ENCODE results near the gene TIAM2. TPM values are rescaled to one million over a fixed set of nuclear protein-coding genes. Genes with fewer than 3 reads are reported as not detected.

The TIAM2 gene
- total RNA-seq, 4 donors from 2014 or later: 4.2 to 12.7 (median 7.5) TPM

- H3K27ac ChIP-seq: no peak overlapping the region
- 82 to 90% methylated on average over 2 to 3 of the region's 3 CpGs for WGBS, 2 donors (ENCODE audit: low coverage in 1 of 2)
- in situ Hi-C loops (cut with MboI; ENCODE audit: low pct_ligation_motif_present in 1 of 4, low pct_unique_long_range_greater_than_20kb in 1 of 4, low sequenced_read_pairs in 3 of 4) (no loop called here), intact Hi-C loops (cut with DNase I; ENCODE audit: low total_unique reads) (no loop called here)
- no peak overlapping the region for H3K4me3 ChIP-seq
- H3K36me3 ChIP-seq: no peaks in the 10 kb centered on the region
- no peaks in the 10 kb centered on the region for H3K4me1 ChIP-seq
- no peak for DNase-seq
- no peaks in the 10 kb centered on the region for H3K9me3 ChIP-seq
- TF ChIP-seq CTCF (IDR thresholded peaks at IDR 0.05): no peak
- no peak for TF ChIP-seq EP300 (IDR thresholded peaks at IDR 0.05; ENCODE audit: low read depth)
- no peak for TF ChIP-seq POLR2A (IDR thresholded peaks at IDR 0.05)
- no peak for TF ChIP-seq POLR2AphosphoS5 (IDR thresholded peaks at IDR 0.05)
- no peaks in the 10 kb centered on the region for H3K27me3 ChIP-seq
Measured at GRCh38 chr6:155039618-155040017, 44.5 kb downstream of the TIAM2 start.

GRCh38 chr6:155040154-155040553 is 45.0 kb downstream of the TIAM2 start:
- Histone ChIP-seq H3K4me1 (no peaks in the 10 kb centered on the region), H3K4me3 (no peak overlapping the region), H3K27me3 (no peaks in the 10 kb centered on the region), H3K36me3 (no peaks in the 10 kb centered on the region), H3K27ac (no peak overlapping the region), H3K9me3 (no peaks in the 10 kb centered on the region)
- DNase-seq: no peak
- 97 to 100% methylated on average over 1 to 2 of the region's 2 CpGs for WGBS, 2 donors (ENCODE audit: low coverage in 1 of 2)
- intact Hi-C loops (cut with DNase I; ENCODE audit: low total_unique reads): no loop called here
- TF ChIP-seq POLR2AphosphoS5 (IDR thresholded peaks at IDR 0.05) (no peak), POLR2A (IDR thresholded peaks at IDR 0.05) (no peak), CTCF (IDR thresholded peaks at IDR 0.05) (no peak), EP300 (IDR thresholded peaks at IDR 0.05; ENCODE audit: low read depth) (no peak)
- in situ Hi-C loops (cut with MboI; ENCODE audit: low pct_ligation_motif_present in 1 of 4, low pct_unique_long_range_greater_than_20kb in 1 of 4, low sequenced_read_pairs in 3 of 4): no loop called here

- Histone ChIP-seq H3K4me1 (no peaks in the 10 kb centered on the region), H3K27ac (no peak overlapping the region), H3K9me3 (no peaks in the 10 kb centered on the region), H3K36me3 (no peaks in the 10 kb centered on the region), H3K27me3 (no peaks in the 10 kb centered on the region), H3K4me3 (no peak overlapping the region)
- in situ Hi-C loops (cut with MboI; ENCODE audit: low pct_ligation_motif_present in 1 of 4, low pct_unique_long_range_greater_than_20kb in 1 of 4, low sequenced_read_pairs in 3 of 4) (no loop called here), intact Hi-C loops (cut with DNase I; ENCODE audit: low total_unique reads) (no loop called here)
- 73 to 77% methylated on average over 2 of the region's 2 CpGs for WGBS, 2 donors (ENCODE audit: low coverage in 1 of 2)
- DNase-seq: no peak
- no peak for TF ChIP-seq POLR2A (IDR thresholded peaks at IDR 0.05)
Measured at GRCh38 chr6:155040901-155041650, 46.0 kb downstream of the TIAM2 start.

GRCh38 chr6:155041741-155042279 is 46.7 kb downstream of the TIAM2 start:
- WGBS, 2 donors (ENCODE audit: low coverage in 1 of 2): 65 to 72% methylated on average over 6 to 12 of the region's 12 CpGs
- Histone ChIP-seq H3K27me3 (no peaks in the 10 kb centered on the region), H3K36me3 (no peaks in the 10 kb centered on the region), H3K27ac (no peak overlapping the region), H3K9me3 (no peaks in the 10 kb centered on the region), H3K4me3 (no peak overlapping the region), H3K4me1 (no peaks in the 10 kb centered on the region)
- intact Hi-C loops (cut with DNase I; ENCODE audit: low total_unique reads): no loop called here
- DNase-seq: no peak
- TF ChIP-seq CTCF (IDR thresholded peaks at IDR 0.05) (no peak), POLR2A (IDR thresholded peaks at IDR 0.05) (no peak), POLR2AphosphoS5 (IDR thresholded peaks at IDR 0.05) (no peak), EP300 (IDR thresholded peaks at IDR 0.05; ENCODE audit: low read depth) (no peak)
- in situ Hi-C loops (cut with MboI; ENCODE audit: low pct_ligation_motif_present in 1 of 4, low pct_unique_long_range_greater_than_20kb in 1 of 4, low sequenced_read_pairs in 3 of 4): no loop called here

All from transverse colon (tissue), 4 donors.